SKM-1 (cell line): ENCODE measurements around the gene LRRC45.

Experiments used
- DNase-seq: peaks from one replicate; lab custom pipeline; 2025; ENCODE audit not compliant: unreplicated experiment; lab: John Stamatoyannopoulos, UW

Gene LRRC45

GRCh38 chr17:81993729-81994592, 29.1 kb upstream of the LRRC45 start:
- DNase-seq, result no peak

- DNase-seq, result no peak
Measured at GRCh38 chr17:81994593-81995462, 28.3 kb upstream of the LRRC45 start.

GRCh38 chr17:81995463-81996231, 27.5 kb upstream of the LRRC45 start:
- no peak for DNase-seq

GRCh38 chr17:81996232-81996756, 26.8 kb upstream of the LRRC45 start:
- no peak for DNase-seq

GRCh38 chr17:81996757-81997441, 26.2 kb upstream of the LRRC45 start:
- DNase-seq, result no peak

- no peak for DNase-seq
Measured at GRCh38 chr17:81998212-81998611, 24.9 kb upstream of the LRRC45 start.

GRCh38 chr17:81998691-81999438, 24.2 kb upstream of the LRRC45 start:
- no peak for DNase-seq

GRCh38 chr17:81999587-81999975, 23.5 kb upstream of the LRRC45 start:
- no peak for DNase-seq

- no peak for DNase-seq
Measured at GRCh38 chr17:81999976-82000802, 22.9 kb upstream of the LRRC45 start.

GRCh38 chr17:82000803-82001570, 22.1 kb upstream of the LRRC45 start:
- no peak for DNase-seq

- no peak for DNase-seq
Measured at GRCh38 chr17:82001571-82002056, 21.5 kb upstream of the LRRC45 start.

- DNase-seq, result no peak
Measured at GRCh38 chr17:82003411-82004381, 19.4 kb upstream of the LRRC45 start.

- no peak for DNase-seq
Measured at GRCh38 chr17:82004517-82005455, 18.3 kb upstream of the LRRC45 start.

GRCh38 chr17:82005701-82006348, 17.3 kb upstream of the LRRC45 start:
- no peak for DNase-seq
